HepG2 (cell line): ENCODE data around the gene DDX49. TPM values are rescaled to one million over a fixed set of nuclear protein-coding genes. Genes with fewer than 3 reads are reported as not detected.
A peak's percentile ranks its signal among the peaks of the same experiment; 100 is the strongest.

Source experiments
- ATRX ChIP-seq: sonication (generic); formaldehyde crosslinking; IDR thresholded peaks from 2 replicates; pipeline ENCODE4 v1.4.0; 2020; ENCODE audit warnings: missing genetic modification reagents, borderline replicate concordance
- CBFB ChIP-seq: sonication (generic); formaldehyde crosslinking; IDR thresholded peaks from 2 replicates; pipeline ENCODE4 v1.4.0; 2020; ENCODE audit warnings: missing genetic modification reagents
- ELF1 ChIP-seq: sonication (generic); formaldehyde crosslinking; IDR thresholded peaks from 2 replicates; pipeline ENCODE4 v1.4.0; 2020; ENCODE audit warnings: missing genetic modification reagents
- FLYWCH1 ChIP-seq: sonication (generic); formaldehyde crosslinking; IDR thresholded peaks from 2 replicates; pipeline ENCODE4 v1.8.1; 2023; ENCODE audit warnings: mild to moderate bottlenecking, missing genetic modification reagents
- FOXK2 ChIP-seq: fragments of 450-650 bp; IDR thresholded peaks from 2 replicates; pipeline ENCODE4 v1.6.1; 2016
- HIVEP1 ChIP-seq: sonication (generic); formaldehyde crosslinking; IDR thresholded peaks from 2 replicates; pipeline ENCODE4 v1.4.0; 2020; ENCODE audit warnings: mild to moderate bottlenecking, missing genetic modification reagents
- MBNL3 ChIP-seq: fragments of 250-450 bp; sonication (Bioruptor Pico); conservative IDR thresholded peaks from 2 replicates; pipeline ENCODE4 v1.8.0; 2022; ENCODE audit warnings: mild to moderate bottlenecking, inconsistent platforms
- MIER3 ChIP-seq: IDR thresholded peaks from 2 replicates; pipeline ENCODE4 v1.6.1; 2016; ENCODE audit warnings: missing compliant biosample characterization, borderline replicate concordance
- NFYC ChIP-seq: IDR thresholded peaks from 2 replicates; pipeline ENCODE4 v1.6.1; 2016; ENCODE audit warnings: missing genetic modification reagents, missing compliant biosample characterization
- POLR2AphosphoS5 ChIP-seq: IDR thresholded peaks from 2 replicates; pipeline ENCODE4 v1.6.1; 2012; ENCODE audit warnings: low read depth, low read length
- SAP130 ChIP-seq: IDR thresholded peaks from 2 replicates; pipeline ENCODE4 v1.6.1; 2016; ENCODE audit warnings: low read depth
- TEAD3 ChIP-seq: optimal IDR thresholded peaks from 2 replicates; pipeline ENCODE3; 2016; ENCODE audit warnings: borderline replicate concordance
- U2AF1 ChIP-seq: fragments of 200-400 bp; formaldehyde crosslinking; optimal IDR thresholded peaks from 2 replicates; pipeline ENCODE3; 2017; ENCODE audit warnings: mild to moderate bottlenecking, low read depth, low read length
- ZNF749 ChIP-seq: sonication (generic); formaldehyde crosslinking; IDR thresholded peaks from 2 replicates; pipeline ENCODE4 v1.8.0; 2022; ENCODE audit warnings: mild to moderate bottlenecking, missing genetic modification reagents, moderate library complexity, borderline replicate concordance
- ZNF772 ChIP-seq: sonication (generic); formaldehyde crosslinking; IDR thresholded peaks from 2 replicates; pipeline ENCODE4 v1.5.0; 2020; ENCODE audit warnings: mild to moderate bottlenecking, missing genetic modification reagents
- ZNF776 ChIP-seq: sonication (generic); formaldehyde crosslinking; IDR thresholded peaks from 2 replicates; pipeline ENCODE4 v1.4.0; 2020; ENCODE audit warnings: mild to moderate bottlenecking, missing genetic modification reagents
- polyA plus RNA-seq, 8 experiments: library from polyadenylated mRNA; depleted of rRNA in 3 of 8; stranded (reverse) in 7 of 8; unstranded in 1 of 8; fragments of >200 nt; fragmentation: Illumina TruSeq in 4 of 8; extraction: Trizol in 4 of 8; gene quantifications; 2 replicates each; pipeline versions ENCODE4 v1.2.1 to v1.2.3, GENCODE V29; 2011 to 2016; ENCODE audit warnings: low read depth in 4 of 8, missing spikeins in 1 of 8, mixed read lengths in 1 of 8; ENCODE audit not compliant: insufficient read depth in 1 of 8
- total RNA-seq, 5 experiments: library from RNA; depleted of rRNA; stranded (reverse); fragments of >200 nt; fragmentation: Illumina TruSeq; extraction: Trizol; gene quantifications; 2 replicates each; pipeline ENCODE4 v1.2.3, GENCODE V29; 2016; ENCODE audit warnings: low read depth in 1 of 5
- TF ChIP-seq, protein P1 (sequence below): sonication (generic); formaldehyde crosslinking; IDR thresholded peaks from 2 replicates; pipeline ENCODE4 v1.4.0; 2020; ENCODE audit warnings: low read depth, mild to moderate bottlenecking, missing genetic modification reagents
- TF ChIP-seq, protein P2 (sequence below), 2 experiments: IDR thresholded peaks; 2 replicates each; pipeline ENCODE4 v1.6.1; 2011 to 2012; ENCODE audit warnings: low read length in 2 of 2, borderline replicate concordance in 1 of 2, low read depth in 1 of 2, mild to moderate bottlenecking in 1 of 2, moderate library complexity in 1 of 2
- TF ChIP-seq, protein P3 (sequence below): sonication (generic); formaldehyde crosslinking; IDR thresholded peaks from 2 replicates; pipeline ENCODE4 v1.4.0; 2020; ENCODE audit warnings: missing genetic modification reagents
- TF ChIP-seq, protein P4 (sequence below): sonication (generic); formaldehyde crosslinking; IDR thresholded peaks from 2 replicates; pipeline ENCODE4 v1.4.0; 2020; ENCODE audit warnings: missing genetic modification reagents, mild to moderate bottlenecking, borderline replicate concordance

Gene DDX49
- total and polyA plus RNA-seq, 2 of the 13 experiments (the other 11 are each of a cell fraction or from before 2014, with no cell fraction given), result 27.0 to 46.2 TPM

DNA sequence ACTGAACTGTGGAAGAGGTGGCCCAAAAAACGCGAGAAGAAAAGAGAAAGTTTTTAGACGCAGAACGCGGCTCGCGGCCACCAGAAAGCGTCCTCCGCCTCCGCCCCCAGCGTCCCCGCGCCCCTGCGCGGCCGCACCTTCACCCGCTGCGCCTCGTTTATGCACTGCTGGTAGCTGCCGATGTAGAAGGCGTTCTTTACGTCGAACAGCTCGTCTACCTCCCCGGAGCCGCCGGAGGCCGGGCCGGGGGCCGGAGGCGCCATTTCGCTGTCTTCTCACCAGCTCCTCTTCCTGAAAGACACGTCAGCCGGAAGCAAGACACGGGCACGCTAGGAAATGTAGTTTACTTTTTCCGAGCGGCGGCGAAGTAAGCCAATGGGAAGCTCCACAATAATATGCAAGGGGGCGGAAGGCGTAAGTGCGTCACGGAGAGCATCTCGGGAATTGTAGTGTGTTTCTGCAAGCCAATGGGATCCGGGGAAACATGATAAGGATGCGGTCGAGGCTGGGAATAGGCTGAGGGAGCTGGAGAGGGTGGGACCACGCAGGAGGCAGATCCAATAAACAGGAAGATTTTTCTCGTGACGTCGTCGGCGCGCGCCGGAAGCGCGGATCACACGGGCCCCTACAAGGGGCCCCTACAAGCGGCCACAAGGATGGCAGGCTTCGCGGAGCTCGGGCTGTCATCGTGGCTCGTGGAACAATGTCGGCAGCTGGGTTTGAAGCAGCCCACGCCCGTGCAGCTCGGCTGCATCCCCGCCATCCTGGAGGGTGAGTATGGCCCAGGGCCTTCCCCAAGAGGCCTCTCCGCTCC, at the start of gene DDX49, which contains the start of gene COPE (continued):
- peak; percentile 64; the same call in 1 of the 2 replicates for TF ChIP-seq CBFB (CRISPR knock-in tag)
- no peak for TF ChIP-seq FLYWCH1 (CRISPR knock-in tag)
- TF ChIP-seq NFYC (CRISPR knock-in tag), result peak; percentile 98
- TF ChIP-seq HIVEP1 (CRISPR knock-in tag), result no peak
- no peak for TF ChIP-seq ZNF776
- TF ChIP-seq, protein P1, sequence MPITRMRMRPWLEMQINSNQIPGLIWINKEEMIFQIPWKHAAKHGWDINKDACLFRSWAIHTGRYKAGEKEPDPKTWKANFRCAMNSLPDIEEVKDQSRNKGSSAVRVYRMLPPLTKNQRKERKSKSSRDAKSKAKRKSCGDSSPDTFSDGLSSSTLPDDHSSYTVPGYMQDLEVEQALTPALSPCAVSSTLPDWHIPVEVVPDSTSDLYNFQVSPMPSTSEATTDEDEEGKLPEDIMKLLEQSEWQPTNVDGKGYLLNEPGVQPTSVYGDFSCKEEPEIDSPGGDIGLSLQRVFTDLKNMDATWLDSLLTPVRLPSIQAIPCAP (CRISPR knock-in tag), result no peak
- TF ChIP-seq, protein P2, sequence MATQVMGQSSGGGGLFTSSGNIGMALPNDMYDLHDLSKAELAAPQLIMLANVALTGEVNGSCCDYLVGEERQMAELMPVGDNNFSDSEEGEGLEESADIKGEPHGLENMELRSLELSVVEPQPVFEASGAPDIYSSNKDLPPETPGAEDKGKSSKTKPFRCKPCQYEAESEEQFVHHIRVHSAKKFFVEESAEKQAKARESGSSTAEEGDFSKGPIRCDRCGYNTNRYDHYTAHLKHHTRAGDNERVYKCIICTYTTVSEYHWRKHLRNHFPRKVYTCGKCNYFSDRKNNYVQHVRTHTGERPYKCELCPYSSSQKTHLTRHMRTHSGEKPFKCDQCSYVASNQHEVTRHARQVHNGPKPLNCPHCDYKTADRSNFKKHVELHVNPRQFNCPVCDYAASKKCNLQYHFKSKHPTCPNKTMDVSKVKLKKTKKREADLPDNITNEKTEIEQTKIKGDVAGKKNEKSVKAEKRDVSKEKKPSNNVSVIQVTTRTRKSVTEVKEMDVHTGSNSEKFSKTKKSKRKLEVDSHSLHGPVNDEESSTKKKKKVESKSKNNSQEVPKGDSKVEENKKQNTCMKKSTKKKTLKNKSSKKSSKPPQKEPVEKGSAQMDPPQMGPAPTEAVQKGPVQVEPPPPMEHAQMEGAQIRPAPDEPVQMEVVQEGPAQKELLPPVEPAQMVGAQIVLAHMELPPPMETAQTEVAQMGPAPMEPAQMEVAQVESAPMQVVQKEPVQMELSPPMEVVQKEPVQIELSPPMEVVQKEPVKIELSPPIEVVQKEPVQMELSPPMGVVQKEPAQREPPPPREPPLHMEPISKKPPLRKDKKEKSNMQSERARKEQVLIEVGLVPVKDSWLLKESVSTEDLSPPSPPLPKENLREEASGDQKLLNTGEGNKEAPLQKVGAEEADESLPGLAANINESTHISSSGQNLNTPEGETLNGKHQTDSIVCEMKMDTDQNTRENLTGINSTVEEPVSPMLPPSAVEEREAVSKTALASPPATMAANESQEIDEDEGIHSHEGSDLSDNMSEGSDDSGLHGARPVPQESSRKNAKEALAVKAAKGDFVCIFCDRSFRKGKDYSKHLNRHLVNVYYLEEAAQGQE (IDR thresholded peaks at IDR 0.05; ENCODE audit: borderline replicate concordance in 1 of 2, low read depth in 1 of 2, low read length in 2 of 2), result no peak
- TF ChIP-seq, protein P3, sequence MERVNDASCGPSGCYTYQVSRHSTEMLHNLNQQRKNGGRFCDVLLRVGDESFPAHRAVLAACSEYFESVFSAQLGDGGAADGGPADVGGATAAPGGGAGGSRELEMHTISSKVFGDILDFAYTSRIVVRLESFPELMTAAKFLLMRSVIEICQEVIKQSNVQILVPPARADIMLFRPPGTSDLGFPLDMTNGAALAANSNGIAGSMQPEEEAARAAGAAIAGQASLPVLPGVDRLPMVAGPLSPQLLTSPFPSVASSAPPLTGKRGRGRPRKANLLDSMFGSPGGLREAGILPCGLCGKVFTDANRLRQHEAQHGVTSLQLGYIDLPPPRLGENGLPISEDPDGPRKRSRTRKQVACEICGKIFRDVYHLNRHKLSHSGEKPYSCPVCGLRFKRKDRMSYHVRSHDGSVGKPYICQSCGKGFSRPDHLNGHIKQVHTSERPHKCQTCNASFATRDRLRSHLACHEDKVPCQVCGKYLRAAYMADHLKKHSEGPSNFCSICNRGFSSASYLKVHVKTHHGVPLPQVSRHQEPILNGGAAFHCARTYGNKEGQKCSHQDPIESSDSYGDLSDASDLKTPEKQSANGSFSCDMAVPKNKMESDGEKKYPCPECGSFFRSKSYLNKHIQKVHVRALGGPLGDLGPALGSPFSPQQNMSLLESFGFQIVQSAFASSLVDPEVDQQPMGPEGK (CRISPR knock-in tag), result no peak; the same call in 1 of the 2 replicates
- TF ChIP-seq TEAD3 (CRISPR knock-in tag), result no peak
- TF ChIP-seq MIER3 (CRISPR knock-in tag), result no peak
- peak; percentile 93 for TF ChIP-seq FOXK2
- TF ChIP-seq ATRX (CRISPR knock-in tag), result no peak
- TF ChIP-seq POLR2AphosphoS5, result peak; percentile 86
- TF ChIP-seq ZNF749 (CRISPR knock-in tag), result no peak
- peak; percentile 62 for TF ChIP-seq U2AF1
- peak; percentile 95 for TF ChIP-seq ELF1 (CRISPR knock-in tag)
- TF ChIP-seq, protein P4, sequence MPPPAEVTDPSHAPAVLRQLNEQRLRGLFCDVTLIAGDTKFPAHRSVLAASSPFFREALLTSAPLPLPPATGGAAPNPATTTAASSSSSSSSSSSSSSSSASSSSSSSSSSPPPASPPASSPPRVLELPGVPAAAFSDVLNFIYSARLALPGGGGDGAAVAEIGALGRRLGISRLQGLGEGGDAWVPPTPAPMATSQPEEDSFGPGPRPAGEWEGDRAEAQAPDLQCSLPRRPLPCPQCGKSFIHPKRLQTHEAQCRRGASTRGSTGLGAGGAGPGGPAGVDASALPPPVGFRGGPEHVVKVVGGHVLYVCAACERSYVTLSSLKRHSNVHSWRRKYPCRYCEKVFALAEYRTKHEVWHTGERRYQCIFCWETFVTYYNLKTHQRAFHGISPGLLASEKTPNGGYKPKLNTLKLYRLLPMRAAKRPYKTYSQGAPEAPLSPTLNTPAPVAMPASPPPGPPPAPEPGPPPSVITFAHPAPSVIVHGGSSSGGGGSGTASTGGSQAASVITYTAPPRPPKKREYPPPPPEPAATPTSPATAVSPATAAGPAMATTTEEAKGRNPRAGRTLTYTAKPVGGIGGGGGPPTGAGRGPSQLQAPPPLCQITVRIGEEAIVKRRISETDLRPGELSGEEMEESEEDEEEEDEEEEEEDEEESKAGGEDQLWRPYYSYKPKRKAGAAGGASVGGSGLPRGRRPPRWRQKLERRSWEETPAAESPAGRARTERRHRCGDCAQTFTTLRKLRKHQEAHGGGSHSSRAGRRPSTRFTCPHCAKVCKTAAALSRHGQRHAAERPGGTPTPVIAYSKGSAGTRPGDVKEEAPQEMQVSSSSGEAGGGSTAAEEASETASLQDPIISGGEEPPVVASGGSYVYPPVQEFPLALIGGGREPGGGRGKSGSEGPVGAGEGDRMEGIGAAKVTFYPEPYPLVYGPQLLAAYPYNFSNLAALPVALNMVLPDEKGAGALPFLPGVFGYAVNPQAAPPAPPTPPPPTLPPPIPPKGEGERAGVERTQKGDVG (CRISPR knock-in tag), result 0 out of 2 replicates have a peak, but pooled peaks have one; percentile 19
- peak; percentile 97 for TF ChIP-seq SAP130 (CRISPR knock-in tag)
- peak; percentile 46 for TF ChIP-seq ZNF772
- no peak for TF ChIP-seq MBNL3
